G401 (cell line): ENCODE data around the gene AP1S1. TPM values are rescaled to one million over a fixed set of nuclear protein-coding genes. Genes with fewer than 3 reads are reported as not detected.
"Not testable (repeated sequence)": the region's sequence is repeated elsewhere in the genome, so short reads cannot be mapped to it uniquely, and the experiment has no call there.

Experiments
- DNase-seq: peaks from one replicate; pipeline ENCODE4 v3.0.0-alpha.2; 2015; ENCODE audit warnings: low spot score
- in situ Hi-C: cut with HindIII; loops from 2 replicates; pipeline ENCODE4 v1.10.0; 2016; ENCODE audit warnings: low sequenced_read_pairs, mixed read lengths
- total RNA-seq: library from RNA; depleted of rRNA; stranded (reverse); fragments of >200 nt; shearing (Covaris generic); gene quantifications from 2 replicates; pipeline ENCODE4 v1.2.3, GENCODE V29; 2014; rRNA removed

AP1S1 gene
- total RNA-seq: 211 and 215 TPM in 2 replicates

DNA sequence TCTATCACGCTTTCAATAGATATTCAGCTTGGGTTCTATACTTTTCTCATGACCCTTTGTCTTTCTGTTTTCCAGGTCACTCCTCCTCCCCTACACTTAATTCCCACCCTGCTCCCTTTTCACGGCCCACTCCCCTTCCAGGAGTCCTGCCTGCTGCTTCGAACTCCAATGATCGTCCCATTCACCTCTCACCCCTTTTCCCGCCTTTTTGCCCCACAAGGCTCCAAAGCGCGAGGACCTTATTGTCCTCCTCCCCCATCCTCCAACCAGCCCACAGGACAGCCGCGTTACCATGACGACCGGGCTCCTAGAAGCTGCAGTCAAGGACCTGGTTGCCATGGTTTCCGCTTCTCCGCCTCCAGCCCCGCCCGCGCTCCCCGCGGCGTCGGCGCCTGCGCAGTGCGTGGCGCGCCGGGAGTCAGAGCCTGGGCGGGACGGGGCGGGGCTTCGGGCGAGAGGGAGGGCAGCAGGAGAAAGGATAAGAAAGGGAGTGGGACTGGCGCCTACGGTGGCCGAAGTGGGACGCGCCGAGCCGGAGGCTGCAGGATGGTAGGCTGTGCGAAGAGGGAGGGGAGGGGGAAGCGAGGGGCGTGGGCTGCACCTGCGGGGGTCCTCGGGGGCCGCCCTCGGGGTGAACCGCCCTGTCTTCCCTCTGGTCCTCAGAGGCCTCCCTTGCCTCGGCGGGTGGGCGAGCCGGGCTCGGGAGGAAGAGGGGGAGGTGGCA, at the start of gene AP1S1:
Gene AP1S1 (plus strand): TSS at position 508 of the 724 bp plus-strand sequence. CDS start 39 bp downstream, at position 547.
- in situ Hi-C loops: no loop called here
- peak; percentile 100 for DNase-seq

- in situ Hi-C loops: no loop called here
- no peak for DNase-seq
Observed at GRCh38 chr7:101104799-101105198, 49.5 kb upstream of the AP1S1 start.

DNA sequence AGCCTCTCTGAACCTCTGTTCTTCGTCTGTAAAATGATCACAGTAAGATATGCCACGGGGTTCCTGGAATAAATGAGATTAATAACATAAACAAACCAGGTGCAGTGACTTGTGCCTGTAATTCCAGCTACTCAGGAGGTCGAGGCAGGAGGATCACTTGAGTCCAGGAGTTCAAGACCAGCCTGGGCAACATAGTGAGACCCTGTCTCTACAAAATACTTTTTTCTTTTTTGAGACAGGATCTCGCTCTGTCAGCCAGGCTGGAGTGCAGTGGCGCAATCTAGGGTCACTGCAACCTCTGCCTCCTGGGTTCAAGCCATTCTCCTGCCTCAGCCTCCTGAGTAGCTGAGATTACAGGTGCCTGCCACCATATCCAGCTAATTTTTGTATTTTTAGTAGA, 49.0 kb upstream of the AP1S1 start:
- in situ Hi-C loops, DNase-seq: not testable (repeated sequence)

DNA sequence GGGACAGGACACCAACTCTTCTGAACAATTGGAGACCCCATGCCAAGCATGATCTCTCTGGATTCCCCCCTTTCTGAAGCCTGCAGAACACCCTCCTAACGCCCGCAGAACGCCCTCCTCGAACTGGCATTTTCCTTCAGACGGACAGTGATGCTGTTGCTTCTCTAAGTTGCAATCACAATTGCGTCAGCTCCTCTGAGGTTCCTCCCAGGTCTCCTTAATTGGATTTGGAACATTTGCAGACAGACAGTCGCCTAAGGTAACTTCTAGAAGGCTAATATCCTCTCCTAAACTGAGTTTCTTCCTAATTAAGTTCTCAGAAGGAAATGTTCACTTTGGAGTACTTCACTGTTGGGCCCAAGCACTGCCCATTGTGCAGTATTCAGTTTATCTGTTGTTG, 47.9 kb upstream of the AP1S1 start:
- in situ Hi-C loops: no loop called here
- no peak for DNase-seq

GRCh38 chr7:101108330-101108857, 45.9 kb upstream of the AP1S1 start:
- in situ Hi-C loops: no loop called here
- no peak for DNase-seq

DNA sequence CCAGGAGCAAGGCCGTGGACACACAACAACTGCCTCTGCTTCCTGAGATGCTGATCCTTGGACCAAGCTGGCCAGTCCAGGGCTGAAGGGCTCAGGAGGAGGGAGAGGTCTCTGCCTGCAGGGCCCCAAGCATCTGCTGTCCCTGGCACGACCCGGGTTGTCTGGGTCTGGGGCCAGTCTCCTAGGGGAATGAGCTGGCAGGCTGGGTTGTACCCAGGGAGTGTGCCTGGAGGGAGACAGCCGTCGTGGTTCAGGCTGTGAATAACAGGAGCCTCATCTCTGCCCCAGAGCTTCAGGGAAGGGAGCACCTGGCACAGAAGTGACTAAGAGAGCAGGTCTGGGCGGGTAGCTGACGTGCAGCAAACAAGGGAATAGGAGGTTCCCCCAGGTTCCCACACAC, 45.3 kb upstream of the AP1S1 start:
- in situ Hi-C loops: no loop called here
- DNase-seq: no peak

GRCh38 chr7:101109368-101109767, 44.9 kb upstream of the AP1S1 start:
- DNase-seq: no peak
- in situ Hi-C loops: no loop called here

DNA sequence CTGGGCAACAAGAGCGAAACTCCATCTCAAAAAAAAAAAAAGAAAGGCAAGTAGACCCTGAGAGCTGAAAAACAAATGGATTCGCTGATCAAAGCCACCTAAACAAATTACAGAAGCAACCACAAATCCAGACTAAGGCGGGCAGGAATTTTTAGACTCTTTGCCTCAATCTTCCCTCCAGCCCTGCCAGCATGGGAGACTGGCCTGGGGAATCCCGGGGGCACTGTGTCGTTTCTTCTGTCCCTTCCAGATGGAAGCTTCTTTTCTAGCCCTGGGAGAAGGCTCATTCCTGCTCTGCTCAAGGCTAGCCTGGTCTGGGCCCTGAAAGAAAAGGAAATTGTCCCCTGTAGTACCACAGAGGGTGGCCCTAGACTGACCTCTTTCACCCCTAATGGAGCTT, 43.0 kb upstream of the AP1S1 start:
- no peak for DNase-seq
- in situ Hi-C loops: no loop called here

- in situ Hi-C loops: no loop called here
- no peak for DNase-seq
Observed at GRCh38 chr7:101112233-101112632, 42.0 kb upstream of the AP1S1 start.

DNA sequence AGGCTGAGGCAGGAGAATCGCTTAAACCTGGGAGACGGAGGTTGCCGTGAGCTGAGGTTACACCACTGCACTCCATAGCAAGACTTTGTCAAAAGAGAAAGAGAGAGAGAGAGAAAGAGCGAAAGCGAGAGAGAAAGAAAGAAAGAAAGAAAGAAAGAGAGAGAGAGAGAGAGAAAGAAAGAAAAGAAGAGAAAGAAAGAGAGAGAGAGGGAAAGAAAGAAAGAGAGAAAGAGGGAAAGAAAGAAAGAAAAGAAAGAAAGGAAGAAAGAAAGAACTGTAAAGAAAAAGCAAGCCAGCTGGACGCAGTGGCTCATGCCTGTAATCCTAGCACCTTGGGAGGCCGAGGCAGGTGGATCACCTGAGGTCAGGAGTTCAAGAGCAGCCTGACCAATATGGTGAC, 41.1 kb upstream of the AP1S1 start:
- DNase-seq, in situ Hi-C loops: not testable (repeated sequence)

GRCh38 chr7:101113836-101114235, 40.4 kb upstream of the AP1S1 start:
- no peak for DNase-seq
- in situ Hi-C loops: no loop called here

DNA sequence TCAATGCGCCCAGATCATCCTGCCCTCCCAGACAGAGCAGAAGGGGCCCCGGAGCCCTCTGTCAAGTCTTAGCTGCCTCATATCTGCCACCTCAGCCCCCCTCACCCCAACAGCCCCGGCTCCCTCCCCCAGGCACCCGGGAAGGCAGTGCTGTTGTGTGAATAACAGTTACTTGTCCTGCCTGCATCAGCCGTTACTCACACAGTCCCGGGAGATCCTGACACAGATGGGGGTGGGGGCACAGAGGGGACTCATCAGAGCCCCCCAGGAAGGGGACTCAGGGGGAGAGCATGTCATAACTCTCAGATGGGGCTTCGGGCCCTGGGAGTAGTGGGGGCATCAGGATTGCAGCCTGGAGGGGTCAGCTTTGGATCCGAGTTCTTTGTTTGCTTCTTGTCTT, 39.8 kb upstream of the AP1S1 start:
- no peak for DNase-seq
- in situ Hi-C loops: no loop called here

GRCh38 chr7:101115215-101115614, 39.1 kb upstream of the AP1S1 start:
- in situ Hi-C loops: no loop called here
- no peak for DNase-seq

DNA sequence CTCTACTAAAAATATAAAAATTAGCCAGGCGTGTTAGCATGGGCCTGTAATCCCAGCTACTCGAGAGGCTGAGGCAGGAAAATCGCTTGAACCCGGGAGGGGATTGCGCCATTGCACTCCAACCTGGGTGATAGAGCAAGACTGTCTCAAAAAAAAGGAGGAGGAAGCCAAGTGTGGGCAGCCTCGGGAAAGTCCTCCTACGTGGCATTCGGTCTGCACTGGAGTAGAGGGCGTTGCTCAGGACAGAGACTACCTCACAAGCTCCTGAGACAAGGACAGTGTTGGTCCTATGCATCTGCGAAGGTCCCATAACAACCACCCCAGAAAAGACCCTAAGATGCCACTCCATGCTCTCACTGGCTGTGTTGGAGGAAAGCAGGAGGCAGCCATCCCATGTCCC, 37.4 kb upstream of the AP1S1 start:
- DNase-seq: no peak
- in situ Hi-C loops: no loop called here

DNA sequence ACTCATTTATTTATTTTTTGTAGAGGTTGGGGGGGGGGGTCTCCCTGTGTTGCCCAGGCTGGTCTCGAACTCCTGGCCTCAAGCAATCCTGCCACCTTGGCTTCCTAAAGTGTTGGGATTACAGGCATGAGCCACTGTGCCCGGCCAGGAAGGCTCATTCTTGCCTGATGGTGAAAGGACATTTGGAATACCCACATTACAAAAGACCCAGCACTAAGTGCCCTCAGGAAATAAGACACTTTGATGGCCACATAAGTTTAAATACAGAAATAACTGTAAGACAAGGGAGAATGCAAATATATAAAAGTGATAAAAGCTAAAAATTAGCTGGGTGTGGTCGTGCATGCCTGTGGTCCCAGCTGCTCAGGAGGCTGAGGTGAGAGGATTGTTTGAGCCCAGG, 35.4 kb upstream of the AP1S1 start:
- in situ Hi-C loops: no loop called here
- no peak for DNase-seq

- DNase-seq: no peak
- in situ Hi-C loops: no loop called here
Observed at GRCh38 chr7:101119876-101120275, 34.4 kb upstream of the AP1S1 start.

DNA sequence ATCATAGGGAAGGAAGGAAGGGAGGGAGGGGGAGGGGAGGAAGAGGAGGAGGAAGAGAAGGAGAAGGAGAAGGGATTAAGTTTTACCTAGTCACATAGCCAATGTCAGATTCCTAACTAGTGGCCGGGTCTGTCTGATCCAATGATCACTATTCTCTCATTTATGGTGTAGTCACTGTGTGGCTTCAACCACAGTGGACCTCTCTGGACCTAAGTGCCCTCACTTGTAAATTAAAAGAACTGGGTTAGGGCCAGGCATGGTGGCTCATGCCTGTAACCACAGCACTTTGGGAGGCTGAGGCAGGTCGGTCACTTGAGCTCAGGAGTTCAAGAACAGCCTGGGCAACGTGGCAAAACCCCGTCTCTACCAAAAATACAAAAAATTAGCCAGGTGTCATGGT, 34.0 kb upstream of the AP1S1 start:
- in situ Hi-C loops: no loop called here
- DNase-seq: no peak

GRCh38 chr7:101121631-101121990, 32.7 kb upstream of the AP1S1 start:
- DNase-seq, in situ Hi-C loops: not testable (repeated sequence)

DNA sequence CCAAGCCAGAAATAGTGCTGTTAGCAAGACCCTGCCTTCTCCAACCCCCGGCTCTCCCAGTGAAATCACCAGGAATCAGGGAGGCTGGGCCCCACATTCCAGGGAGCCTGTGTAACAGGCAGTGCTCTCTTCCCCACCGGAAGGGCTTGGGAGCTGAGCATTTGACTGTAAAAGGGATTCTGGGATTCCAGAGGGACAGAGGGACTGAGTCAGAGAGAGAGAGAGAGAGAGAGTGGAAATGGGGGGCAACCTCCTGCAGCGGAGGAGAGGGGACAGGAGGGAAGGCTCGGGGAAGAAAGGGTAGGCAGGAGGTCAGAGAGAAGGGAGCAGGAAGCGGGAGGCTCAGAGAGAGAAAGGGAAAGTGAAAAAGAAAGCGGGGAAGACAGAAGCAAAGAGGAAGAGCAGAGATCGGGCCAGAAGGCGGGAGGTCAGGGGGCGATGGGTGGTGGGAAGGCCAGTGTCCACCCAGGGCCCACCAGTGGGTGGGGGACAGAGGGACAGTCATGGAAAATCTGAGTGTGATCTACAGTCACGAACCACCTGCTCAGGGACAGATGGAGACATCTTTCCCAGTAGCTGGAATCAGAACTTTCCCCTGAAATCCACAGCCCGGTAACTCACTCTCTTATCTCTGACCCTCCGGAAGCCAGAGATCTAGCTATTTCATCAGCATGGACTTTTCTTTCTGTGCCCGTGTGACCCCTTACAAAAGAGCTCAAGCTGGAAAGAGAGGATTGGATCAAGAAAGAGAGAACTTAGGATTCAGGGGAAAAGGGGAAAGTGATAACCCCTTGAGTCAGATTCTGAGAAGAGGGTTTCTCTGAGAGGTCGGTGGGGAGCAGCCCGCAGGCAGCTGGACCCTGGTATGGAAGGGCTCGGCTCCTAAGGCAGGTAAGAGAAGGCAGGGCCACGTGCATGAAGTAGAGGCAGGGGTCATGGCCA, 32.0 kb upstream of the AP1S1 start:
- peak; percentile 53 for DNase-seq
- in situ Hi-C loops: no loop called here
